Sigmoid colon (tissue), 7 donors: Measurements from ENCODE around the gene REC8. TPM values are rescaled to one million over a fixed set of nuclear protein-coding genes. Genes with fewer than 3 reads are reported as not detected.

Experiments
- DNase-seq: peaks from one replicate; pipeline ENCODE4 v3.0.0-alpha.2; 2019
- H3K27ac ChIP-seq, 4 donors: fragments of 200-600 bp; sonication (generic); one replicate each; pipeline ENCODE4 v1.5.1; 2016 to 2019; ENCODE audit warnings: mild to moderate bottlenecking in 1 of 4
- H3K27me3 ChIP-seq, 3 donors: fragments of 200-600 bp; sonication (generic); one replicate each; pipeline ENCODE4 v1.5.1; 2019; ENCODE audit warnings: mild to moderate bottlenecking in 1 of 3
- H3K36me3 ChIP-seq, 4 donors: fragments of 200-600 bp; sonication (generic); one replicate each; pipeline ENCODE4 v1.5.1; 2016 to 2019
- H3K4me1 ChIP-seq, 4 donors: fragments of 200-600 bp; sonication (generic); one replicate each; pipeline ENCODE4 v1.5.1; 2017 to 2019
- H3K4me3 ChIP-seq, 4 donors: fragments of 200-600 bp; sonication (generic); one replicate each; pipeline ENCODE4 v1.5.1; 2017 to 2019; ENCODE audit warnings: mild to moderate bottlenecking in 2 of 4, moderate library complexity in 1 of 4
- H3K9me3 ChIP-seq, 4 donors: fragments of 200-600 bp in 3 of 4; sonication (generic) in 3 of 4; one replicate each; pipeline versions ENCODE4 v1.5.1 to v1.6.1; 2013 to 2019
- EP300 ChIP-seq, 4 donors: sonication (generic); formaldehyde crosslinking; IDR thresholded peaks; one replicate each; pipeline ENCODE4 v1.6.1; 2017; ENCODE audit warnings: antibody characterized with exemption in 4 of 4
- POLR2A ChIP-seq, 2 donors: fragments of 450-650 bp; IDR thresholded peaks; one replicate each; pipeline ENCODE4 v1.6.1; 2016; ENCODE audit warnings: antibody characterized with exemption in 2 of 2, mild to moderate bottlenecking in 2 of 2, moderate library complexity in 2 of 2
- POLR2AphosphoS5 ChIP-seq, 4 donors: sonication (generic); formaldehyde crosslinking; IDR thresholded peaks; one replicate each; pipeline ENCODE4 v1.6.1; 2017; ENCODE audit warnings: antibody characterized with exemption in 4 of 4
- WGBS, 2 donors: extraction: QIAGEN DNeasy Blood & Tissue Kit; methylation state at CpG; one replicate each; pipeline ENCODE4 v1.1.7; 2013; 5-methylcytosine and 5-hydroxymethylcytosine counted together
- intact Hi-C: fragments of 100-400 bp; cut with DNase I; formaldehyde crosslinking; loops from one replicate; pipeline ENCODE4 v1.15.1; 2023
- polyA plus RNA-seq, 3 donors: library from polyadenylated mRNA; stranded (reverse); fragments of 200-250 nt; gene quantifications; one replicate each; pipeline ENCODE4 v1.2.3, GENCODE V29; 2013
- total RNA-seq, 4 donors: library from RNA; depleted of rRNA; stranded (reverse); fragments of >200 nt; gene quantifications; one replicate each; pipeline ENCODE4 v1.1.0, GENCODE V29; 2016
- TF ChIP-seq, protein P1 (sequence below), 4 experiments: fragments of 450-650 bp in 3 of 4; fragments of 200-600 bp in 1 of 4; IDR thresholded peaks; one replicate each; pipeline ENCODE4 v1.5.1; 2016 to 2019; ENCODE audit warnings: antibody characterized with exemption in 4 of 4, mild to moderate bottlenecking in 3 of 4, moderate library complexity in 2 of 4
- donor health status: healthy with polysubstance abuse.
- donor health status: Bipolar disorder and iron deficiency.
- donor health status: healthy.

Gene REC8
- total and polyA plus RNA-seq, 7 donors: 1.8 to 24.1 (median 6.4) TPM

DNA sequence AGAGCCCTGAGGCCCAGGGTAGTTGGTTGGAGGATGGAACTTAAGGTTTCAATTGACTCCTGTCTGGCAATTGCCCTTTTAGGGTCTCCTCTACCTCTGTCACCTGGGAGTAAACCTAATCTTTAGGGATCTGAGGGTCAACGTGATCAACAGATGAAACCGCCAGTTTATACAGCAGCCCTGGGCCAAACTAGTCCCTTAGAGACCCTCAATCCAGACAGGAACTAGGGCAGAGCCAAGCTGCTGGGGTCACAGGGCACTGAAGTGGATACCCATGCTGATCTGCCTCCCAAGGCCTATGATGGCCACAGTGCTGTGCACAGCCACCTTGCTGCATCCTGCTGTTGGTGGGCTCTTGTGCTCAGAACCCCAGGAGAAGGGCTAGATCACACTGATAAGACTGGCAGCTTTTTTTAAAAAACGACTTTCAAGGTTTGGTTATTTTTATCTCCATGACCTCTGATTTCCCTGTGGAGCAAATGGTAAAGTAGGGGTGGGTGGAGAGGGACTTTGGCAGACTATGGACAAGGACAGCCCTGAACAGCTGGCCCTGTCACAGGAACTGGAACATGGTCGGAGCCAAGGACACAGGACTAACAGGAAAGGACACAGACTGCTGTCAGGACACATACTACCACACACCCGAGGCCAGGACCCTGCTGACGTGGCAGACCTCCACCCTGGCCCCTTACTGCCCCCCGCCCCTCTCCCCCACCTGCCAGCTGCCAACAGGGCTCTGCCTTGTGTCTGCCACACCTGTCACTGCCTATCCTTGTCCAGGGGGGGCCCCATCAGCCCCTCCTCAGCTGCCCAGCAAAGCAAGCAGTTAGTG is 40.9 kb upstream of the REC8 start:
- TF ChIP-seq POLR2AphosphoS5 (IDR thresholded peaks at IDR 0.05) (no peak), EP300 (IDR thresholded peaks at IDR 0.05) (no peak), POLR2A (IDR thresholded peaks at IDR 0.05) (no peak)
- TF ChIP-seq, protein P1, sequence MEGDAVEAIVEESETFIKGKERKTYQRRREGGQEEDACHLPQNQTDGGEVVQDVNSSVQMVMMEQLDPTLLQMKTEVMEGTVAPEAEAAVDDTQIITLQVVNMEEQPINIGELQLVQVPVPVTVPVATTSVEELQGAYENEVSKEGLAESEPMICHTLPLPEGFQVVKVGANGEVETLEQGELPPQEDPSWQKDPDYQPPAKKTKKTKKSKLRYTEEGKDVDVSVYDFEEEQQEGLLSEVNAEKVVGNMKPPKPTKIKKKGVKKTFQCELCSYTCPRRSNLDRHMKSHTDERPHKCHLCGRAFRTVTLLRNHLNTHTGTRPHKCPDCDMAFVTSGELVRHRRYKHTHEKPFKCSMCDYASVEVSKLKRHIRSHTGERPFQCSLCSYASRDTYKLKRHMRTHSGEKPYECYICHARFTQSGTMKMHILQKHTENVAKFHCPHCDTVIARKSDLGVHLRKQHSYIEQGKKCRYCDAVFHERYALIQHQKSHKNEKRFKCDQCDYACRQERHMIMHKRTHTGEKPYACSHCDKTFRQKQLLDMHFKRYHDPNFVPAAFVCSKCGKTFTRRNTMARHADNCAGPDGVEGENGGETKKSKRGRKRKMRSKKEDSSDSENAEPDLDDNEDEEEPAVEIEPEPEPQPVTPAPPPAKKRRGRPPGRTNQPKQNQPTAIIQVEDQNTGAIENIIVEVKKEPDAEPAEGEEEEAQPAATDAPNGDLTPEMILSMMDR (IDR thresholded peaks at IDR 0.05): no peak
- Histone ChIP-seq H3K27ac (peak overlapping the region in 2 of 4 donors; percentile 25 to 27), H3K4me1 (peaks cover 0 to 7% (median 4%) of the 10 kb centered on the region in 4 donors), H3K9me3 (no peaks in the 10 kb centered on the region), H3K27me3 (no peaks in the 10 kb centered on the region), H3K4me3 (no peak overlapping the region), H3K36me3 (no peaks in the 10 kb centered on the region)
- intact Hi-C loops: no loop called here
- DNase-seq: no peak
- WGBS, 2 donors: 71 to 73% methylated on average over 7 of the region's 7 CpGs

DNA sequence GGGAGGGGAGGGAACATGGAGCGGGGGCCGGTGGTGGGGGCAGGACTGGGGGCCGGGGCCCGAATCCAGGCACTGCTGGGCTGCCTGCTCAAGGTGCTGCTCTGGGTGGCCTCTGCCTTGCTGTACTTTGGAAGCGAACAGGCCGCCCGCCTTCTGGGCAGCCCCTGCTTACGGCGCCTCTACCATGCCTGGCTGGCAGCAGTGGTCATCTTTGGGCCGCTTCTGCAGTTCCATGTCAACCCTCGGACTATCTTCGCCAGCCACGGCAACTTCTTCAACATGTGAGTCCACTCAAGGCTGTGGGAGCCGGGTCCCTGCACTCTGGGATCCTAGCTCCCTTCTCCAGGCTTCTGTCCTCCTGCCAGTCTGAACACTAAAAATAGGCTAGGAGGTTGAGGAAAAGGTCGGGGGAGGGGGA is 40.3 kb upstream of the REC8 start:
- no peaks in the 10 kb centered on the region for H3K36me3 ChIP-seq
- DNase-seq: no peak
- H3K4me1 ChIP-seq: peaks cover 0 to 11% (median 6%) of the 10 kb centered on the region in 4 donors
- H3K27ac ChIP-seq: peak overlapping the region in 2 of 4 donors; percentile 25 to 27
- no peaks in the 10 kb centered on the region for H3K9me3 ChIP-seq
- TF ChIP-seq EP300 (IDR thresholded peaks at IDR 0.05) (no peak), POLR2A (IDR thresholded peaks at IDR 0.05) (no peak), POLR2AphosphoS5 (IDR thresholded peaks at IDR 0.05) (no peak)
- TF ChIP-seq, protein P1 (IDR thresholded peaks at IDR 0.05): no peak
- no peak overlapping the region for H3K4me3 ChIP-seq
- WGBS, 2 donors: 92% methylated on average over 15 of the region's 15 CpGs
- H3K27me3 ChIP-seq: no peaks in the 10 kb centered on the region
- intact Hi-C loops: no loop called here

DNA sequence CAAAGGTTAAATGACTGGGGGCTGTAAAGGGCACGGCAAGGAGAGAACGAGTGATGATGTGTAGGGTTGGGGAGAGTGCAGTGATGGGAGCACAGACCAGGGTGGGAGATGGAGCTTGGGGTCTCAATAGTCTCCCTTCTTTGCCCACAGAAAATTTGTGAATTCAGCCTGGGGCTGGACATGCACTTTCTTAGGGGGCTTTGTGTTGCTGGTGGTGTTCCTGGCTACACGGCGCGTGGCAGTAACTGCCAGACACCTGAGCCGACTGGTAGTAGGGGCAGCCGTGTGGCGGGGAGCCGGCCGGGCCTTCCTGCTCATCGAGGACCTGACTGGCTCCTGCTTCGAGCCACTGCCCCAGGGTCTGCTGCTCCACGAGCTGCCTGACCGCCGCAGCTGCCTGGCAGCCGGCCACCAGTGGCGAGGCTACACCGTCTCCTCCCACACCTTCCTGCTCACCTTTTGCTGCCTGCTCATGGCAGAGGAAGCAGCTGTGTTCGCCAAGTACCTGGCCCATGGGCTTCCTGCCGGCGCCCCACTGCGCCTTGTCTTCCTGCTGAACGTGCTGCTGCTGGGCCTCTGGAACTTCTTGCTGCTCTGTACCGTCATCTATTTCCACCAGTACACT is 39.7 kb upstream of the REC8 start:
- no peak for TF ChIP-seq POLR2AphosphoS5 (IDR thresholded peaks at IDR 0.05)
- no peak for TF ChIP-seq EP300 (IDR thresholded peaks at IDR 0.05)
- TF ChIP-seq, protein P1 (IDR thresholded peaks at IDR 0.05): no peak
- no peak for TF ChIP-seq POLR2A (IDR thresholded peaks at IDR 0.05)
- intact Hi-C loops: no loop called here
- H3K27ac ChIP-seq: peak overlapping the region in 1 of 4 donors; percentile 25
- no peak for DNase-seq
- H3K36me3 ChIP-seq: no peaks in the 10 kb centered on the region
- no peaks in the 10 kb centered on the region for H3K27me3 ChIP-seq
- H3K4me3 ChIP-seq: no peak overlapping the region
- peaks cover 0 to 17% (median 12%) of the 10 kb centered on the region in 4 donors for H3K4me1 ChIP-seq
- H3K9me3 ChIP-seq: no peaks in the 10 kb centered on the region
- 49 to 79% methylated on average over 24 of the region's 24 CpGs for WGBS, 2 donors

DNA sequence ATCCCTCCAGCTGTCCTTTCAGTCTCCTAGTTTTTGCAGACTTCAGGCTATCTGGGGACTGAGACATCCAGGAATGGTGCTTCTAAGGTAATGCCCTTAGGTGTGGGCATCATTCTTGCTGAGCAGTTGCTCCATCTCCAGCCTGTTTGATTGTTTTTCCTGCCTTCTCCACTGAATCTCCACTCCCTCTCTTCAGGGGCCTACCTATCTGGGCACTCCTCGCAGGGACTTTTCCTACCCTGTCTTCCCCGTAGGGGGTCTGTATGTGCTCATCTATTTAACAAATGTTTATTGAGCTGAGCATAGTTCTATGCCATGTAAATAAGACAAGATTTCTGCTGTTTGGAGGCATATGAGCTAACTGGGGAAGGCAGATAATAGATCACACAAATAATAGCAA is 38.9 kb upstream of the REC8 start:
- no peak overlapping the region for H3K4me3 ChIP-seq
- intact Hi-C loops: no loop called here
- peaks cover 0 to 21% (median 19%) of the 10 kb centered on the region in 4 donors for H3K4me1 ChIP-seq
- H3K36me3 ChIP-seq: peaks cover under 1 to 6% (median 4%) of the 10 kb centered on the region in 4 donors
- no peaks in the 10 kb centered on the region for H3K9me3 ChIP-seq
- TF ChIP-seq EP300 (IDR thresholded peaks at IDR 0.05) (no peak), POLR2AphosphoS5 (IDR thresholded peaks at IDR 0.05) (no peak), POLR2A (IDR thresholded peaks at IDR 0.05) (no peak)
- TF ChIP-seq, protein P1 (IDR thresholded peaks at IDR 0.05): no peak
- no peak for DNase-seq
- 94% methylated on average over 2 of the region's 2 CpGs for WGBS, 2 donors
- H3K27me3 ChIP-seq: no peaks in the 10 kb centered on the region
- no peak overlapping the region for H3K27ac ChIP-seq
